ENCODE results near the gene CNOT1.
"Not testable (repeated sequence)": the region's sequence is repeated elsewhere in the genome, so short reads cannot be mapped to it uniquely, and the experiment has no call there.

Gene CNOT1

DNA sequence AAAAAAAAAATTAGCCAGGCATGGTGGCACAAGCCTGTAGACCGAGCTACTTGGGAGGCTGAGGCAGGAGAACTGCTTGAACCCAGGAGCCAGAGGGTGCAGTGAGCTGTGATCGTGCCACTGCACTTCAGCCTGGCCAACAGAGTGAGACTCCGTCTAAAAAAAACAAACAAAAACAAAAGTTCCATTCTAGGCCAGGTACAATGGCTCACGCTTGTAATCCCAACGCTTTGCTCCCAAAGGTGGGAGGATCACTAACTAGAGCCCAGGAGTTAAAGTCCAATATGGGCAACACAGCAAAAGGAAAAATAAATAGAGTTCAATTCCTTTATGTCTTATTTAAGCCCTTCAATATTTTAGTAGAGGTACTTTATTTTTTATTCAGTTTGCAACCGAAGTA lies 47.5 kb downstream of the CNOT1 start:
- DNase-seq (ENCODE audit: low read depth in 2 of 2), result no peak

GRCh38 chr16:58579587-58579986 lies 50.0 kb downstream of the CNOT1 start:
- DNase-seq (ENCODE audit: low read depth in 2 of 2), result no peak

GRCh38 chr16:58578642-58579041 lies 51.0 kb downstream of the CNOT1 start:
- no peak for DNase-seq (ENCODE audit: low read depth in 2 of 2)

- DNase-seq (ENCODE audit: low read depth in 2 of 2), result no peak
These were observed 52.5 kb downstream of the CNOT1 start for GRCh38 chr16:58577141-58577540.

GRCh38 chr16:58574895-58575294 lies 54.7 kb downstream of the CNOT1 start:
- DNase-seq (ENCODE audit: low read depth in 2 of 2), result no peak

DNA sequence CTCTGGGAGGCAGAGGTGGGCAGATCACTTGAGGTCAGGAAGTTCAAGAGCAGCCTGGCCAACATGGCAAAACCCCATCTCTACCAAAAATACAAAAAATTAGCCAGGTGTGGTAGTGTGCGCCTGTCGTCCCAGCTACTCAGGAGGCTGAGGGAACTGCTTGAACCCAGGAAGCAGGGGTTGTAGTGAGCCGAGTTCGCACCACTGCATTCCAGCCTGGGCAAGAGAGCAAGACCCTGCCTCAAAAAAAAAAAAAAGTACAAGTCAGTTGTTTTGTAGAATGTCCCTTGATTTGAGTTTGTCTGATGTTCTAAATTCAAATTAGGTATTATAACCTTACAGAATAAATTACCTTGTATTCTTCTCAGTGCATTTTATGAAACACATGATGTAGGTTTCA lies 63.9 kb downstream of the CNOT1 start:
- DNase-seq (ENCODE audit: low read depth in 2 of 2), result not testable (repeated sequence)

DNA sequence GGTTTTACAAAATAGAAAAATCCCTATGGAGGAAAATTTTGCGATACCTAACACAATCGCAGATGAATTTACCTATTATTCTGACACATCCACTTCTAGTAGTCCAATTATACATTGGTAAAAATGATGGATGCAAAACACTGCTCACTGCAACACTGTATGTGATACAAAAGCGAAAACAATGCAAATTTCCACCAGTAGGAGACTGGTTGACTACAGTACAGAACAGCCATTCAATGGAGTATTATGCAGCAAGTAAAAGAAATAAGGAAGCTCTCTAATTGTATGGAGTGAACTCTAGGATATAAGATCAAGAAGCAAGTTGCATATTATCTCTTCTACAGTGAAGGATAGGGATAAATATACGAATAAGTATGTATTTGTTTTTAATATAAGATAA lies 65.9 kb downstream of the CNOT1 start:
- DNase-seq (ENCODE audit: low read depth in 2 of 2), result no peak

- no peak for DNase-seq (ENCODE audit: low read depth in 2 of 2)
These were observed 66.4 kb downstream of the CNOT1 start for GRCh38 chr16:58563235-58563634.

- DNase-seq (ENCODE audit: low read depth in 2 of 2), result no peak
These were observed 72.9 kb downstream of the CNOT1 start for GRCh38 chr16:58556678-58557077.

- DNase-seq (ENCODE audit: low read depth in 2 of 2), result no peak
These were observed 78.1 kb downstream of the CNOT1 start for GRCh38 chr16:58551496-58551895.

- no peak for DNase-seq (ENCODE audit: low read depth in 2 of 2)
These were observed 81.2 kb downstream of the CNOT1 start for GRCh38 chr16:58548378-58548777.

GRCh38 chr16:58543685-58544084 lies 85.9 kb downstream of the CNOT1 start:
- DNase-seq (ENCODE audit: low read depth in 2 of 2), result no peak

- no peak for DNase-seq (ENCODE audit: low read depth in 2 of 2)
These were observed 87.3 kb downstream of the CNOT1 start for GRCh38 chr16:58542291-58542690.

DNA sequence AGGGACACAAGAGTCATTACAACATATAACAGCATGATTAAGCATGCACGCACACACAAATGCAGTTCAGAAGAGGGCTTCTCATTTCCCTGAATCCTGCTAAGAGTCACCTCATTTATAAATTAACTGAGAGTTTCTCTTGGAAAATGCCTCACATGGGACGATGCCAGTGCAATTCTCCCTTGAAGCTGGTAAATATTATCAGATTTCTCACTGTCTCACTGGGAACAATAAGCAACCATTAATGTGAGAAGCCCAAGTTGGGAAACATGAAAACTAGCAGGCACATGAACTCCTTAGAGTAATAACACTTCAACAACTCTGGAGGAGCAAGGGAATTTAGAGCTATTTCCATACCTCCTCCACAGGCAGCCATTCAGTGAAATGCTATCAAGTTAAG lies 87.9 kb downstream of the CNOT1 start:
- no peak for DNase-seq (ENCODE audit: low read depth in 2 of 2)

DNA sequence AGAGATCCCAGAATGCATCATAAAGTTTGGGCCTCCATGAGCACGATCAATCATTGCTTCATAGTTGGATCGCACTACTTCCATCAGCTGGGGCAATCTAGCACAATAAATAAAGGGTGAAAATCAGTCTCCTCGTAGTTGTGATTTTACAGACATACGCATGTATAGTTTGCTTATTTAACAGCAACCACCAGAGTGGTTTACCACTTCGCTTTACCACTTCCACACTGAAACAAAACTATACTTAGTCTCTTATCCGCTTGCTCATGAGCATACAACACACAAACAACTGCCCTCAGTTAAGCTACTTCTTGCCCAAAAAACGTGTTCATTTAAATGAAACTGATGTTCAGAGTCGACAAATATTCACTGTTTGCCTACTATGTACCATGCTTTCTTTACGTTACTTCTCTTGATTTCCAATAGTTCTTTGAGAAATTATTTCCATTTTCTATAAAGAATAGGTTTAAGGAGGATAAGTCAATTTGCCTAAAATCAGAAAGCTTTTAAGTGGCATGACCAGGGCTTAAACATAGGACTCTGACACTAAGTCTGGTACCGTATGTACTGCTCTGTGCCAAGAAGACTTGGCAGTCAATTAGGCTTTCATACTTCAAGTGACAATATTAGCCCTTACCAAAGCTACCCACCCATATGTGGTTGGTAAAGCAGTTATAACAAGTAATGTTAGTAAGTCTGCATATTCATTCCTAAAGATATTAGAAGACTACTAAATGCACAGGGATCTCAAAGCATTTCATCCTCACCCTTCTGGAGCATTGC lies 92.3 kb downstream of the CNOT1 start:
- DNase-seq (ENCODE audit: low read depth in 2 of 2), result no peak

- no peak for DNase-seq (ENCODE audit: low read depth in 2 of 2)
These were observed 93.3 kb downstream of the CNOT1 start for GRCh38 chr16:58536278-58536677.

DNA sequence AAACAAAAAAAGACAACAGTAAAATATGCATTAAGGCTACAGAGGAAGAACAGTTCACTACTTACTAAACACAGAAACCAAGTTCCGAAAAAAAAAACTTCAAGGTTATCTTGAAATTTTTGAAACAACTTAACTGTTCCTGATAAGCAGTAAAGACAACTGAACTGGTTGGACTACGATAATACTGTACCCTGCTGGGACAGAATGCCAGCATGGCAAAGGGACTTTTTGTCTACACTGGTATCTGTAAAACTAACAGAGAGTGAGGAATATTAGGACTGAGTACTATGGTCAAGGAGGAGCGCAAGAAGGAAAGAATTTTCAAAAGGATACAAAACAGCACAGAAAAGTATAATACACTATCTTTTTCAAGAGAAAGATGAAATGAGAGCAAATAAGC lies 94.5 kb downstream of the CNOT1 start:
- no peak for DNase-seq (ENCODE audit: low read depth in 2 of 2)

- no peak for DNase-seq (ENCODE audit: low read depth in 2 of 2)
These were observed 95.7 kb downstream of the CNOT1 start for GRCh38 chr16:58533751-58534470.

DNA sequence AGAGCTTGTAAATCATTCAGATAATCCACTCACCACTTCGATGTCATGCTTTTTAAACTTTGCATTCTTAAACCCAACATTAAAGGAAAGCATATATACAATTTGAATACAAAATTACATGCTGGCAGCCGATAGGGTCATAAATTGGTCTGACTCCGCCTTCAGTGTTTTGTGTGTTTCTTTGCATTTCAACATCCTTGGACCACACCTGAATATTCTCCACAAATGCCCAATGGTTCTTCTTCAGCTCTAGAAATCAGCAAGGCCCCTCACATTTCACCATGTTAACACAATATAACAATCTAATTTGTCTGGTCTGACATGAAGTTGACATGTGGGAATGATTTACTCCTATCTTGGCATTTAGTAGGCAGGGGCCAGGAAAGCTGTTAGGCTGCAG lies 97.2 kb downstream of the CNOT1 start:
- DNase-seq (ENCODE audit: low read depth in 2 of 2), result no peak

- DNase-seq (ENCODE audit: low read depth in 2 of 2), result no peak
These were observed 99.4 kb downstream of the CNOT1 start for GRCh38 chr16:58530179-58530578.

DNA sequence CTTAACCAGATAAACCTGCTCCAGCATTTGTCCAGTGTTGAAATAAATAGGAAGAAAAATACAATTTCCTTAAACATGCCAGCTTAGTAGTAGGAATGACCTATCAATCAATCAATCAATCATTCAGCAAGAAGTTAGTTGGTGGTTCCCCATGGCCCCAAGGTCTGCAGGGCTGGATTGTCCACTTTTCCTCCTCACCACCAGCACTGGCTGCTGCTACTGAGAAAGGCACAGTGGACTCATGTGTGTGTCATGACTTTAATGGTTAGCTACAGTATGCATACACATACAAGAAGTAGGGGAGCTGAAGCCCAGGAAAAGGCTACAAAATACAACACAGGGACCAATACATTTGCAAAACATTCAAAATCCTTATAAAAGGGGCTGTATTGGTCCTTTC lies 109.9 kb downstream of the CNOT1 start:
- DNase-seq (ENCODE audit: low read depth in 2 of 2), result no peak

GRCh38 chr16:58518980-58519368 lies 110.7 kb downstream of the CNOT1 start:
- DNase-seq (ENCODE audit: low read depth in 2 of 2), result no peak

Data from stimulated activated CD4-positive, alpha-beta T cell treated with anti-CD3 and anti-CD28 coated beads, Interleukin-12 subunit alpha, Interleukin-12 subunit beta, amount 100 ng/mL, for 24 hours (primary cell).